Ishikawa (cell line): ENCODE measurements around the gene CDC42BPB.

Experiments
- EP300 ChIP-seq: IDR thresholded peaks from 2 replicates; pipeline ENCODE4 v1.6.1; 2012; ENCODE audit warnings: borderline replicate concordance
- FOXM1 ChIP-seq: IDR thresholded peaks from 2 replicates; pipeline ENCODE4 v1.6.1; 2012; ENCODE audit warnings: low read depth, borderline replicate concordance
- MAX ChIP-seq: IDR thresholded peaks from 2 replicates; pipeline ENCODE4 v1.6.1; 2012
- RAD21 ChIP-seq: IDR thresholded peaks from 2 replicates; pipeline ENCODE4 v1.6.1; 2012; ENCODE audit warnings: low read depth
- TCF12 ChIP-seq: IDR thresholded peaks from 2 replicates; pipeline ENCODE4 v1.6.1; 2012; ENCODE audit warnings: low read depth
- USF1 ChIP-seq: IDR thresholded peaks from 2 replicates; pipeline ENCODE4 v1.6.1; 2012
- YY1 ChIP-seq: IDR thresholded peaks from 2 replicates; pipeline ENCODE4 v1.6.1; 2012; ENCODE audit warnings: low read depth

- TF ChIP-seq FOXM1 (no peak), EP300 (no peak), MAX (no peak), RAD21 (no peak), USF1 (no peak), TCF12 (peak; percentile 19; the same call in 1 of the 2 replicates), YY1 (no peak)
Measured at GRCh38 chr14:102927878-102928411, 129.4 kb downstream of the CDC42BPB start.
